ENCODE results near the gene MARCKS. TPM values are rescaled to one million over a fixed set of nuclear protein-coding genes. Genes with fewer than 3 reads are reported as not detected.

Gene MARCKS
- total RNA-seq, 4 donors from 2014 or later: 103 to 182 (median 156) TPM

GRCh38 chr6:113855500-113856374 is 1.4 kb upstream of the MARCKS start:
- H3K27me3 ChIP-seq: no peaks in the 10 kb centered on the region
- 1% methylated on average over 27 of the region's 27 CpGs for WGBS, 2 donors
- no peak for TF ChIP-seq CTCF (IDR thresholded peaks at IDR 0.05)
- TF ChIP-seq EP300 (IDR thresholded peaks at IDR 0.05): peak in 1 of 2 donors; percentile 3
- TF ChIP-seq POLR2A (IDR thresholded peaks at IDR 0.05): peak in 1 of 2 donors; percentile 35
- H3K27ac ChIP-seq: peak overlapping the region; percentile 92 to 100 (median 96)
- H3K4me1 ChIP-seq: peaks cover 0 to 14% (median 3%) of the 10 kb centered on the region in 4 donors
- peak in 1 of 2 donors; percentile 30 for DNase-seq (ENCODE audit: low spot score in 2 of 2)
- H3K36me3 ChIP-seq: no peaks in the 10 kb centered on the region
- no peaks in the 10 kb centered on the region for H3K9me3 ChIP-seq
- peak overlapping the region; percentile 64 to 87 (median 72) for H3K4me3 ChIP-seq

GRCh38 chr6:113856375-113856624 is 845 bp upstream of the MARCKS start:
- Histone ChIP-seq H3K27me3 (no peaks in the 10 kb centered on the region), H3K9me3 (no peaks in the 10 kb centered on the region), H3K36me3 (no peaks in the 10 kb centered on the region), H3K4me3 (peak overlapping the region; percentile 64 to 87 (median 72)), H3K27ac (peak overlapping the region; percentile 92 to 100 (median 96)), H3K4me1 (peaks cover 0 to 14% (median 3%) of the 10 kb centered on the region in 4 donors)
- TF ChIP-seq EP300 (IDR thresholded peaks at IDR 0.05) (no peak), POLR2A (IDR thresholded peaks at IDR 0.05) (no peak), CTCF (IDR thresholded peaks at IDR 0.05) (no peak)
- DNase-seq (ENCODE audit: low spot score in 2 of 2): no peak
- 0 to 1% methylated on average over 10 of the region's 10 CpGs for WGBS, 2 donors

GRCh38 chr6:113857556-113858479 is 673 bp downstream of the MARCKS start:
- TF ChIP-seq POLR2A (IDR thresholded peaks at IDR 0.05): no peak
- no peak for TF ChIP-seq CTCF (IDR thresholded peaks at IDR 0.05)
- no peak for TF ChIP-seq EP300 (IDR thresholded peaks at IDR 0.05)
- WGBS, 2 donors: 0 to 1% methylated on average over 42 to 43 of the region's 43 CpGs
- DNase-seq (ENCODE audit: low spot score in 2 of 2): peak; percentile 47 to 63

GRCh38 chr6:113858480-113859348 is 1.6 kb downstream of the MARCKS start:
- Histone ChIP-seq H3K36me3 (no peaks in the 10 kb centered on the region), H3K27me3 (no peaks in the 10 kb centered on the region), H3K9me3 (no peaks in the 10 kb centered on the region), H3K4me1 (peaks cover 0 to 32% (median 9%) of the 10 kb centered on the region in 4 donors), H3K27ac (peak overlapping the region; percentile 92 to 100 (median 96)), H3K4me3 (peak overlapping the region; percentile 64 to 87 (median 72))
- 0% methylated on average over 40 to 45 of the region's 67 CpGs for WGBS, 2 donors
- TF ChIP-seq POLR2A (IDR thresholded peaks at IDR 0.05) (peak; percentile 82 to 83), CTCF (IDR thresholded peaks at IDR 0.05) (peak; percentile 96 to 100 (median 99)), EP300 (IDR thresholded peaks at IDR 0.05) (peak in 1 of 2 donors; percentile 91)
- peak; percentile 74 to 76 for DNase-seq (ENCODE audit: low spot score in 2 of 2)

More at GRCh38 chr6:113857556-113858479, 673 bp downstream of the MARCKS start:
- Histone ChIP-seq H3K4me3 (peak overlapping the region; percentile 64 to 87 (median 72)), H3K9me3 (no peaks in the 10 kb centered on the region), H3K27ac (peak overlapping the region; percentile 92 to 100 (median 96)), H3K36me3 (no peaks in the 10 kb centered on the region), H3K27me3 (no peaks in the 10 kb centered on the region), H3K4me1 (peaks cover 0 to 27% (median 7%) of the 10 kb centered on the region in 4 donors)
